ENCODE results near the gene PRR33. TPM values are rescaled to one million over a fixed set of nuclear protein-coding genes. Genes with fewer than 3 reads are reported as not detected.

Gene PRR33
- total RNA-seq, 1 donor from 2014 or later, result not detected

- TF ChIP-seq CTCF (IDR thresholded peaks at IDR 0.05; ENCODE audit: unreplicated experiment), result no peak
- H3K36me3 Mint-ChIP-seq (ENCODE audit: insufficient read depth), result no peaks in the 10 kb centered on the region
- H3K4me1 Mint-ChIP-seq (ENCODE audit: low read depth), result no peaks in the 10 kb centered on the region
- peaks cover 10% of the 10 kb centered on the region for H3K27me3 Mint-ChIP-seq
- no peaks in the 10 kb centered on the region for H3K9me3 Mint-ChIP-seq (ENCODE audit: low read depth)
- no peak overlapping the region for H3K4me3 Mint-ChIP-seq (ENCODE audit: low read depth)
- H3K27ac Mint-ChIP-seq, result no peak overlapping the region
- no peak for DNase-seq (ENCODE audit: low spot score, unreplicated experiment)
Observed at GRCh38 chr11:1853376-1854131, 38.1 kb downstream of the PRR33 start.

GRCh38 chr11:1852877-1853276 is 38.8 kb downstream of the PRR33 start, which contains the start of gene LSP1:
Gene LSP1 (plus strand): TSS chr11:1853084. CDS start chr11:1853145, 61 bp downstream.
- Mint-ChIP-seq H3K4me1 (ENCODE audit: low read depth) (no peaks in the 10 kb centered on the region), H3K4me3 (ENCODE audit: low read depth) (no peak within 1 kb of the TSS), H3K36me3 (ENCODE audit: insufficient read depth) (no peaks in the 10 kb centered on the region), H3K27ac (no peak within 1 kb of the TSS), H3K27me3 (peaks cover 10% of the 10 kb centered on the region), H3K9me3 (ENCODE audit: low read depth) (no peaks in the 10 kb centered on the region)
- no peak for TF ChIP-seq CTCF (IDR thresholded peaks at IDR 0.05; ENCODE audit: unreplicated experiment)
- DNase-seq (ENCODE audit: low spot score, unreplicated experiment), result no peak

GRCh38 chr11:1852271-1852876 is 39.3 kb downstream of the PRR33 start:
- H3K27me3 Mint-ChIP-seq, result peaks cover 15% of the 10 kb centered on the region
- TF ChIP-seq CTCF (IDR thresholded peaks at IDR 0.05; ENCODE audit: unreplicated experiment), result no peak
- H3K27ac Mint-ChIP-seq, result no peak overlapping the region
- H3K36me3 Mint-ChIP-seq (ENCODE audit: insufficient read depth), result no peaks in the 10 kb centered on the region
- no peak overlapping the region for H3K4me3 Mint-ChIP-seq (ENCODE audit: low read depth)
- H3K9me3 Mint-ChIP-seq (ENCODE audit: low read depth), result no peaks in the 10 kb centered on the region
- H3K4me1 Mint-ChIP-seq (ENCODE audit: low read depth), result no peaks in the 10 kb centered on the region
- no peak for DNase-seq (ENCODE audit: low spot score, unreplicated experiment)

GRCh38 chr11:1851468-1852180 is 40.1 kb downstream of the PRR33 start:
- Mint-ChIP-seq H3K4me1 (ENCODE audit: low read depth) (no peaks in the 10 kb centered on the region), H3K36me3 (ENCODE audit: insufficient read depth) (no peaks in the 10 kb centered on the region), H3K9me3 (ENCODE audit: low read depth) (no peaks in the 10 kb centered on the region)

More at GRCh38 chr11:1851468-1852180, 40.1 kb downstream of the PRR33 start:
- Mint-ChIP-seq H3K4me3 (ENCODE audit: low read depth) (no peak overlapping the region), H3K27ac (no peak overlapping the region), H3K27me3 (peaks cover 18% of the 10 kb centered on the region)
- no peak for DNase-seq (ENCODE audit: low spot score, unreplicated experiment)
- TF ChIP-seq CTCF (IDR thresholded peaks at IDR 0.05; ENCODE audit: unreplicated experiment), result no peak

All from progenitor cell of endocrine pancreas (in vitro differentiated cells).